Fibroblast of villous mesenchyme (primary cell): Measurements from ENCODE around the gene MCEE. TPM values are rescaled to one million over a fixed set of nuclear protein-coding genes. Genes with fewer than 3 reads are reported as not detected.

ENCODE experiments used
- DNase-seq: peaks from one replicate; pipeline ENCODE4 v3.0.0-alpha.2; 2010; ENCODE audit warnings: low read depth
- H3K4me3 ChIP-seq: 2 replicates; pipeline ENCODE4 v1.5.1; 2011; ENCODE audit warnings: low read depth, mild to moderate bottlenecking, low read length
- total RNA-seq: library from RNA; depleted of rRNA; stranded (reverse); fragments of >200 nt; gene quantifications from 2 replicates; pipeline ENCODE4 v1.2.3, GENCODE V29; 2012
- TF ChIP-seq, protein P1 (sequence below): IDR thresholded peaks from 2 replicates; pipeline ENCODE4 v1.5.1; 2012; ENCODE audit warnings: low read depth, mild to moderate bottlenecking, low read length; ENCODE audit not compliant: insufficient read depth

MCEE gene
- total RNA-seq, 1 donor, result 14.2 TPM

DNA sequence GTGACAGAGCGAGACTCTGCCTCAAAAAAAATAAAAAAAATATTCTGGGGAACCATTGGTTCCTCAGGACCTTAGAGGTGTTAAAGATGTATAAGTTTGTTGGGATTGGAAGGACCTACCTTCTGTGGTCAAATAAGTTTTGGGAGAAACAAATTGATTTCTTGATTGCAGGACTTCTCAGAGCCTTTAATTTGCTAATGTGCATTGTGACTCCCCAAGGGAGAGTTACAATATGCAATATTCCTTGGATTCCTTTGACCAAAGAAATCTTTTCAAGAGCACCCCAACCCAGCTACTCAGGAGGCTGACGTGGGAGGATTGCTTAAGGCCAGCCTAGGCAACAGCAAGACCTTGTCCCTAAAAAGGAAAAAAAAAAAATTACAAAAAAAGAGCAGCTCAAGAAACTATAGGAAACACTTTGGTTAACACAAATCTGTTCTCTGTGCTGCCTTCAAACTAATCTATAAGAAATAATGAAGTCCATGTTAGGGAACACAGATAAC is 55.1 kb downstream of the MCEE start:
- TF ChIP-seq, protein P1, sequence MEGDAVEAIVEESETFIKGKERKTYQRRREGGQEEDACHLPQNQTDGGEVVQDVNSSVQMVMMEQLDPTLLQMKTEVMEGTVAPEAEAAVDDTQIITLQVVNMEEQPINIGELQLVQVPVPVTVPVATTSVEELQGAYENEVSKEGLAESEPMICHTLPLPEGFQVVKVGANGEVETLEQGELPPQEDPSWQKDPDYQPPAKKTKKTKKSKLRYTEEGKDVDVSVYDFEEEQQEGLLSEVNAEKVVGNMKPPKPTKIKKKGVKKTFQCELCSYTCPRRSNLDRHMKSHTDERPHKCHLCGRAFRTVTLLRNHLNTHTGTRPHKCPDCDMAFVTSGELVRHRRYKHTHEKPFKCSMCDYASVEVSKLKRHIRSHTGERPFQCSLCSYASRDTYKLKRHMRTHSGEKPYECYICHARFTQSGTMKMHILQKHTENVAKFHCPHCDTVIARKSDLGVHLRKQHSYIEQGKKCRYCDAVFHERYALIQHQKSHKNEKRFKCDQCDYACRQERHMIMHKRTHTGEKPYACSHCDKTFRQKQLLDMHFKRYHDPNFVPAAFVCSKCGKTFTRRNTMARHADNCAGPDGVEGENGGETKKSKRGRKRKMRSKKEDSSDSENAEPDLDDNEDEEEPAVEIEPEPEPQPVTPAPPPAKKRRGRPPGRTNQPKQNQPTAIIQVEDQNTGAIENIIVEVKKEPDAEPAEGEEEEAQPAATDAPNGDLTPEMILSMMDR, result no peak
- H3K4me3 ChIP-seq, result no peak overlapping the region
- no peak for DNase-seq

DNA sequence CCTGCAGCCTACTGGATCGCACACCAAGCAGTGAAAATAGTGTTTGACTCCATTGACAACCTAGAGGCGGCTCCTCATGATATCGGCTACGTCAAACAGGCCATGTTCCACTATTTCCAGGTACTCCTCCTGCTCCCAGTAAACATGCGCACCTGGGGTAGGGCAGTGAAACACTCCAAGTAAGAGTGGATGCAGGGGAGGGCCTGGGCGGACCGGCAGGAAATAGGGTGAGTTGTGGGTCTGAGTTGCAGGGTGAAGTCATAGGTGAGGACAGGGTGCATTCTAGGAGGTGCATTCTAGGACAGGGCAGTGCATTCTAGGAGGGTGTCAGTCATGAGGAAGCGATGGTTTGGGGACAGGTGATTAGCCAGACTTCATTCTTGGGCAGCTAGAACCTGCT is 56.6 kb downstream of the MCEE start:
- TF ChIP-seq, protein P1, result no peak
- DNase-seq, result no peak
- H3K4me3 ChIP-seq, result no peak overlapping the region

DNA sequence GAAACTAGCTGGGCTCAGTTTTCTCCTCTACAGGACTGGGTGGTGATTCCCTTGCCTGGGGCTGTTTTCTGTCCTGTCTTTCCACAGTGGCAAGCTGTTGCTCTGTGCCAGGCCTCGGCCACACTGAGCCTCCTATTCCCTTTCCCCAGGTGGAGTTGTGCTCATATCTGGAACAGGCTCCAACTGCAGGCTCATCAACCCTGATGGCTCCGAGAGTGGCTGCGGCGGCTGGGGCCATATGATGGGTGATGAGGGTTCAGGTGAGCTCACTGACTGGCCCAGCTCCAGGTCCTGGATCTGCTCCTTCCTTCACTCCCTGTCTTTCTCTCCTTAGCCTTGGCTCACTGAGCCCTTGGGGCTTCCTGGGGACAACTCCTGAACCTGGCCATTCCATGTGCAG is 57.5 kb downstream of the MCEE start:
- TF ChIP-seq, protein P1, result no peak
- DNase-seq, result no peak
- H3K4me3 ChIP-seq, result no peak overlapping the region

- peak; percentile 11 for DNase-seq
- TF ChIP-seq, protein P1, result no peak
- no peak overlapping the region for H3K4me3 ChIP-seq
Observed at GRCh38 chr2:71071681-71072398, 58.2 kb downstream of the MCEE start.

GRCh38 chr2:71070294-71071093 is 59.5 kb downstream of the MCEE start:
- peak; percentile 38 for DNase-seq
- no peak overlapping the region for H3K4me3 ChIP-seq
- TF ChIP-seq, protein P1, result peak; percentile 46

GRCh38 chr2:71069376-71069775 is 60.7 kb downstream of the MCEE start:
- peak overlapping the region; percentile 92 for H3K4me3 ChIP-seq
- TF ChIP-seq, protein P1, result no peak
- DNase-seq, result peak; percentile 9
